ENCODE measurements around the gene RPRD1A. TPM values are rescaled to one million over a fixed set of nuclear protein-coding genes. Genes with fewer than 3 reads are reported as not detected.
"Not testable (repeated sequence)": the region's sequence is repeated elsewhere in the genome, so short reads cannot be mapped to it uniquely, and the experiment has no call there.

RPRD1A gene
- total RNA-seq, 1 donor from 2014 or later, result 162 TPM

- DNase-seq, result no peak
These were observed 97.7 kb downstream of the RPRD1A start for GRCh38 chr18:35969676-35970075.

DNA sequence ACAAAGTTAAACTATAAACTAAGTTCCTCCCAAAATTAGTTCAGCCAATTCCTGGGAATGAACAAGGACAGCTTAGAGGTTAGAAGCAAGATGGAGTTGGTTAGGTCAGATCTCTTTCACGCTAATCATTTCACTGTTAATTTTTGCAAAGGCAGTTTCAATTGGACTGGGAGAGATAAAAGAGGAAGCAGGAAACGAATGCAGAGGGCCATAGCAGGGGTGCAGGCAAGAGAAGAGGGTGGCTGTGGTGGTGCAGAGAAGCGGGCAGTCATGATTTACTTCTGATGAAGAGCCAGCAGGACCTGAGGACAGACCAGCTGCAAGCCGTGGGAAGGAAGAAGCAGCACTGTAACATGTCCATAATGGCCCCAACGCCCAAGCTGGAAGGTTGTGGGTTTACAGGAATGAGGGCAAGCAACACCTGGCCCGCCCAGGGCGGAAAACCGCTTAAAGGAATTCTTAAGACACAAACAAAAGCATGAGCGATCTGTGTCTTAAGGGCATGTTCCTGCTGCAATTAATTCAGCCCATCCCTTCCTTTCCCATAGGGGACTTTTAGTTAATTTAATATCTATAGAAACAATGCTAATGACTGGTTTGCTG is 99.0 kb downstream of the RPRD1A start:
- no peak for DNase-seq

GRCh38 chr18:35967866-35968265 is 99.5 kb downstream of the RPRD1A start:
- not testable (repeated sequence) for DNase-seq

DNA sequence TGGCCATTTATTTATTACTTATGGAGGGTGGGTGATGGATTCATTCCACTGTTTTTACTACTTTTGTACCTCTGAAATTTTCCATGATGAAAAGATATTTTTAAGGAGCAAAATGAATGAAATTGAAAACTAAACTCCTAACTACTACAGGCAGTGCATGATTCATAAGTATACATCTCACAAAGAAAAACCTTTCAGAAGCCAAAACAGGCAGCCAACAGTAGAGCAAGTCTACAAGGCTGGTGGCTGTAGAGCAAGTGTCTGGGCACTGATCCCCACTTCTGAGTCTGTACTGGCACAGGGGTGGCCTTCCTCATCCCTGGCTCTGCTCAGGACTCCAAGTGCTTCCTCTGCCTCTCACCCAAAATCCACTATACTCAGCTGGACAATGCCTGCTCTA is 103.0 kb downstream of the RPRD1A start:
- no peak for DNase-seq

DNA sequence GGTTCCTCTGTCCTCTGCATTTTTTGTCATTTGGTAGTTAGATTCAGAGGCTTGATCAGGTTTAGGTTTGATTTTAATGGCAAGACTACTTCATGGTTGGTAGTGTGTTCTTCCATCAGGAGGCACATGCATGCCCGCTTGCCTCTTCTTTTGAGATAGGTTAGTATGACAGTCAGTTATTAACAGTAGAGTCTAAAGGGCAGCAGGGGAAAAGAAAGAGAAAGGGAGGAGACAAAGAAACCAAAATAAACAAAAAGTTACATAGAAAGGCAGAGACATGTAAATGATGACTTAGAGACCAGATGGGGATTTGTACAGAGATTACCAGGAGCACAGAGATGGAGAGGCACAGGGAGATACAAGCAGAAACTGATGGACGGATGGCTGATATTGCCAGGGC is 105.0 kb downstream of the RPRD1A start:
- no peak for DNase-seq

GRCh38 chr18:35956226-35956625 is 111.1 kb downstream of the RPRD1A start:
- no peak for DNase-seq

DNA sequence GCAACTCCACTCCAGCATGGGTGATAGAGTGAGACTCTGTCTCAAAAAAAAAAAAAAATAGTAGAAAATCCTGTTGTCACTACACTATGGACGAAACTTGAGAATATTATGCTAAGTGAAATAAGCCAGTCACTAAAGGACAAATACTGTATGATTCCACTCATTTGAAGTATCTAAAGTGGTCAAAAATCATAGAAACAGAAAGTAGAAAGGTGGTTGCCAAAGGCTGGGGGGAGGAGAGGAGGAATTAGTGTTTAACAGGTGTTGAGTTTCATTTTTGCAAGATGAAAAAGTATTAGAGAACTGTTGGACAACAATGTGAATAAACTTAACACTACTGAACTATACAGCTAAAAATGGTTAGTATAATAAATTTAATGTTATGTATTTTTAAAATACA is 113.7 kb downstream of the RPRD1A start:
- DNase-seq, result no peak

DNA sequence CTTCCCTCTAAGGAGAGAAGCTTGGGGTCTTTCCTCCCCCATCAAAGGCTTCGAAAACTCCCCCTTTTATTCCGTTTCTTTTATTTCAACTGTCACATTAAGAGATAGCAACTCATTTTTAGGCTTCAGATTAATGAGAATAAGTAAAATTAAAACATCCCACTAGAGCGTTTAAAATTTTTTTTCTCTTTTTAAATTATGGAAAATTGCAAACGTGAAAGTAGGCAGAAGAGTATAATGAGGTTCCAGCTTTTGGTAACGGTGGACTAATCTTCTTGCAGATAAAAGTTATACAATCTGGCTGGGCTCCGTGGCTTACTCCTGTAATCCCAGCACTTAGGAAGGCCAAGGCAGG is 116.8 kb downstream of the RPRD1A start:
- no peak for DNase-seq

GRCh38 chr18:35949903-35950627 is 117.3 kb downstream of the RPRD1A start:
- DNase-seq, result peak; percentile 4

GRCh38 chr18:35949090-35949489 is 118.3 kb downstream of the RPRD1A start:
- DNase-seq, result no peak

DNA sequence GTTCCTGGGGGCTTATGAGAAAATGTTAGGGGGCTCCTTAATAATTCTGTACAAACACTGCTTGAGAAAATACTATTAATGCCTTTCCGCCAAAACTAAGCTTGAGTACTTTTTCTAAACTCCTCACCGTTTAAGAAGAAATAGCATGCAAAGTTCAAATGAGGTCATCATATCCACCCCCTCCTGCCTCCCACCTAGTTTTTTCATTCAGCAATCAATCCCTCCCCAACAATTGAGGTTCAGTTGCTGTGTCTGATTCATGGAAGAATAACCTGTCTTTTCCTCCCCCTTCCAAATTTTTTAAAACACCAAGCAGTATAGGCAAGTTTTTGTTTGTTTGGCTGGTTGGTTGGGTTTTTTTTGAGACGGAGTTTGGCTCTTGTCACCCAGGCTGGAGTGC is 119.3 kb downstream of the RPRD1A start:
- no peak for DNase-seq

- DNase-seq, result no peak
These were observed 124.7 kb downstream of the RPRD1A start for GRCh38 chr18:35942661-35943060.

DNA sequence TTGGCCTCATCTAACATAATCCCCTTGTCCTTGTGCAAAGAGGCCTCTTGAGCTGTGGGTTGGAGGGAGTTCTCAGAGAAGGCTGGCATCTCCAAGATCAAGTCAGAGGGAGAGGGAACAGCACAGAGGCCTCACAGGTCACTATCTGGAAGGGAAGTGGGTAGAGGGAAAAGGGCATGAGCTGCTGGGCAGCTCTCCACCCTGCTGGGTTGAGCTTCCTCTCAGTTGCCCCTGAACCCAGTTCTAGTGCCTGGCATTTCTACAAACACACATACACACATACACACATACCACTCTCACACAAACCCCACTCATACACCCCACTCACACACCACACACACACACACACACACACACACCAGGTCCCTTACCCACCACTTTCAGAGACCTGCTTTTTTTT is 125.2 kb downstream of the RPRD1A start:
- DNase-seq, result no peak

- no peak for DNase-seq
These were observed 126.1 kb downstream of the RPRD1A start for GRCh38 chr18:35941299-35941698.

Other genes with a start within 250 kb of the RPRD1A start
- 185 TPM for gene SLC39A6, start 61.8 kb upstream of the RPRD1A start, total RNA-seq
- gene ELP2, start 62.3 kb upstream of the RPRD1A start, total RNA-seq, result 217 TPM
- 0.16 TPM for gene MOCOS, start 119.9 kb upstream of the RPRD1A start, total RNA-seq
- gene FHOD3, start 230.2 kb upstream of the RPRD1A start, total RNA-seq, result 51.2 TPM

All from occipital lobe (tissue), 2 donors.